Measurements from ENCODE around the gene PAX3. TPM values are rescaled to one million over a fixed set of nuclear protein-coding genes. Genes with fewer than 3 reads are reported as not detected.

Gene PAX3
- total RNA-seq, 4 donors from 2014 or later = 6.1 to 13.8 (median 10.2) TPM

- no peaks in the 10 kb centered on the region for H3K36me3 ChIP-seq
- no peaks in the 10 kb centered on the region for H3K9me3 ChIP-seq
- DNase-seq (ENCODE audit: low spot score in 2 of 2) = no peak
- H3K27me3 ChIP-seq = peaks cover 21% of the 10 kb centered on the region
- TF ChIP-seq EP300 (IDR thresholded peaks at IDR 0.05) (no peak), POLR2AphosphoS5 (IDR thresholded peaks at IDR 0.05) (no peak), POLR2A (IDR thresholded peaks at IDR 0.05) (no peak)
- TF ChIP-seq, protein P1, sequence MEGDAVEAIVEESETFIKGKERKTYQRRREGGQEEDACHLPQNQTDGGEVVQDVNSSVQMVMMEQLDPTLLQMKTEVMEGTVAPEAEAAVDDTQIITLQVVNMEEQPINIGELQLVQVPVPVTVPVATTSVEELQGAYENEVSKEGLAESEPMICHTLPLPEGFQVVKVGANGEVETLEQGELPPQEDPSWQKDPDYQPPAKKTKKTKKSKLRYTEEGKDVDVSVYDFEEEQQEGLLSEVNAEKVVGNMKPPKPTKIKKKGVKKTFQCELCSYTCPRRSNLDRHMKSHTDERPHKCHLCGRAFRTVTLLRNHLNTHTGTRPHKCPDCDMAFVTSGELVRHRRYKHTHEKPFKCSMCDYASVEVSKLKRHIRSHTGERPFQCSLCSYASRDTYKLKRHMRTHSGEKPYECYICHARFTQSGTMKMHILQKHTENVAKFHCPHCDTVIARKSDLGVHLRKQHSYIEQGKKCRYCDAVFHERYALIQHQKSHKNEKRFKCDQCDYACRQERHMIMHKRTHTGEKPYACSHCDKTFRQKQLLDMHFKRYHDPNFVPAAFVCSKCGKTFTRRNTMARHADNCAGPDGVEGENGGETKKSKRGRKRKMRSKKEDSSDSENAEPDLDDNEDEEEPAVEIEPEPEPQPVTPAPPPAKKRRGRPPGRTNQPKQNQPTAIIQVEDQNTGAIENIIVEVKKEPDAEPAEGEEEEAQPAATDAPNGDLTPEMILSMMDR (IDR thresholded peaks at IDR 0.05) = no peak
- WGBS = 59% methylated on average over 6 of the region's 6 CpGs
- H3K4me1 ChIP-seq = no peaks in the 10 kb centered on the region
- no peak overlapping the region for H3K4me3 ChIP-seq
- no peak overlapping the region for H3K27ac ChIP-seq
Observed at GRCh38 chr2:222257645-222258044, 41.2 kb downstream of the PAX3 start.

DNA sequence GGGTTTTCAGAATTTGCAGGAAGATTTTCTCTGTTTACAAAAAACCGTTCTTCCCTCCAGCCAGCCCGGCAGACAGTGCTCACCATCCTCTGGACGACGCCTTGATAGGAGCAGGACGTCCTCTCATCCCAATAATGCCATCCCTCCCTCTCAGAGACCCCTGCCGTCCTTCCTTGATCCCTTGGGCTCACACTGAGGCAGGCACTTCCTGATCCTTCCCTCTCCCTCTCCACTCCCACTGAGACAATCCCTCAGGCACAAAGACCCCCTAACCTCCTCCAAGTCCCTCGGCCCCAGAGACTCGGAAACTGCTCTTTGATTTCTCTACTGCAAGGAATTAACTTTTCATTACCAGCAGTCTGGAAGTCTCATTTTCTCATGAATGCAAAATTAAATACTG, 42.5 kb downstream of the PAX3 start:
- H3K9me3 ChIP-seq = no peaks in the 10 kb centered on the region
- TF ChIP-seq POLR2A (IDR thresholded peaks at IDR 0.05) (no peak), POLR2AphosphoS5 (IDR thresholded peaks at IDR 0.05) (no peak), EP300 (IDR thresholded peaks at IDR 0.05) (no peak)
- TF ChIP-seq, protein P1 (IDR thresholded peaks at IDR 0.05) = no peak

GRCh38 chr2:222255090-222255489, 43.7 kb downstream of the PAX3 start:
- no peaks in the 10 kb centered on the region for H3K9me3 ChIP-seq
- no peak for DNase-seq (ENCODE audit: low spot score in 2 of 2)
- H3K36me3 ChIP-seq = no peaks in the 10 kb centered on the region
- no peak overlapping the region for H3K27ac ChIP-seq
- no peak for TF ChIP-seq POLR2AphosphoS5 (IDR thresholded peaks at IDR 0.05)
- TF ChIP-seq EP300 (IDR thresholded peaks at IDR 0.05) = no peak
- TF ChIP-seq, protein P1 (IDR thresholded peaks at IDR 0.05) = no peak
- no peak for TF ChIP-seq POLR2A (IDR thresholded peaks at IDR 0.05)
- H3K4me3 ChIP-seq = no peak overlapping the region
- no peaks in the 10 kb centered on the region for H3K4me1 ChIP-seq
- H3K27me3 ChIP-seq = peaks cover 14% of the 10 kb centered on the region

More for the DNA sequence above, 42.5 kb downstream of the PAX3 start:
- WGBS = 54% methylated on average over 8 of the region's 8 CpGs
- DNase-seq (ENCODE audit: low spot score in 2 of 2) = no peak
- Histone ChIP-seq H3K36me3 (no peaks in the 10 kb centered on the region), H3K4me3 (no peak overlapping the region), H3K27me3 (peaks cover 21% of the 10 kb centered on the region), H3K27ac (no peak overlapping the region), H3K4me1 (no peaks in the 10 kb centered on the region)

DNA sequence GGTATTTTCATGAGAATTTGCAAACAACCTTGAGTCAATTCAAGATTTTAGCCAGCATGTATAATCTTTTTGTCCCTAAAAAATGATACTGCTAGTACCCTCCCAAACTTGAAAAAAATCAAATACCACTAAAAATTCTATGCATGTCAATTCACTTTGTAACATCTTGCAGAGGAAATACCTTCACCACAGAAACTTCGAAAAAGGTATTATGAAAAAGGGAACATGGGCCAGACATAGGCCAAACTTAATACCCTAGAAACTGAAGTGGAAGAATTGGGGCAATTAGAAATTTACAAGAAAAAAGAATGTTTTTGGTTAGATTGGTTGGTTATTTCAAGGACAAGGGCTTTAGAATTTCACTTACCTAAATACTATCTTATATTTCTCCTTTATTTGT, 48.5 kb downstream of the PAX3 start:
- DNase-seq (ENCODE audit: low spot score in 2 of 2) = no peak
- H3K36me3 ChIP-seq = no peaks in the 10 kb centered on the region
- H3K27me3 ChIP-seq = peaks cover 2% of the 10 kb centered on the region
- H3K27ac ChIP-seq = no peak overlapping the region
- WGBS = 42% methylated on average over 1 of the region's 1 CpG
- no peaks in the 10 kb centered on the region for H3K9me3 ChIP-seq
- TF ChIP-seq, protein P1 (IDR thresholded peaks at IDR 0.05) = no peak
- TF ChIP-seq POLR2AphosphoS5 (IDR thresholded peaks at IDR 0.05) = no peak
- TF ChIP-seq POLR2A (IDR thresholded peaks at IDR 0.05) = no peak
- TF ChIP-seq EP300 (IDR thresholded peaks at IDR 0.05) = no peak
- H3K4me1 ChIP-seq = no peaks in the 10 kb centered on the region
- no peak overlapping the region for H3K4me3 ChIP-seq

- no peak for TF ChIP-seq POLR2A (IDR thresholded peaks at IDR 0.05)
- no peak for TF ChIP-seq POLR2AphosphoS5 (IDR thresholded peaks at IDR 0.05)
- TF ChIP-seq, protein P1 (IDR thresholded peaks at IDR 0.05) = no peak
- TF ChIP-seq EP300 (IDR thresholded peaks at IDR 0.05) = no peak
- DNase-seq (ENCODE audit: low spot score in 2 of 2) = no peak
- Histone ChIP-seq H3K27ac (no peak overlapping the region), H3K36me3 (no peaks in the 10 kb centered on the region), H3K4me1 (no peaks in the 10 kb centered on the region), H3K9me3 (no peaks in the 10 kb centered on the region), H3K27me3 (no peaks in the 10 kb centered on the region), H3K4me3 (no peak overlapping the region)
- WGBS = 85% methylated on average over 5 of the region's 5 CpGs
Observed at GRCh38 chr2:222249444-222249843, 49.4 kb downstream of the PAX3 start.

Measured in suprapubic skin (tissue), 4 donors.